PFSK-1 (cell line): ENCODE data around the gene RPS6KA4.

Source experiments
- POLR2AphosphoS5 ChIP-seq: IDR thresholded peaks from 2 replicates; pipeline ENCODE4 v1.6.1; 2012; ENCODE audit warnings: low read depth, mild to moderate bottlenecking, control low read depth, low read length, moderate library complexity
- TAF1 ChIP-seq: IDR thresholded peaks from 2 replicates; pipeline ENCODE4 v1.6.1; 2012; ENCODE audit warnings: low read length, control low read depth, borderline replicate concordance; ENCODE audit not compliant: insufficient read depth
- TF ChIP-seq, protein P1 (sequence below), 2 experiments: IDR thresholded peaks; 2 replicates each; pipeline versions ENCODE4 v1.6.1 to v1.8.0; 2011 to 2012; ENCODE audit warnings: low read depth in 2 of 2, low read length in 2 of 2, control low read depth in 1 of 2, inconsistent platforms in 1 of 2, mild to moderate bottlenecking in 1 of 2, moderate library complexity in 1 of 2; ENCODE audit not compliant: insufficient read depth in 1 of 2

DNA sequence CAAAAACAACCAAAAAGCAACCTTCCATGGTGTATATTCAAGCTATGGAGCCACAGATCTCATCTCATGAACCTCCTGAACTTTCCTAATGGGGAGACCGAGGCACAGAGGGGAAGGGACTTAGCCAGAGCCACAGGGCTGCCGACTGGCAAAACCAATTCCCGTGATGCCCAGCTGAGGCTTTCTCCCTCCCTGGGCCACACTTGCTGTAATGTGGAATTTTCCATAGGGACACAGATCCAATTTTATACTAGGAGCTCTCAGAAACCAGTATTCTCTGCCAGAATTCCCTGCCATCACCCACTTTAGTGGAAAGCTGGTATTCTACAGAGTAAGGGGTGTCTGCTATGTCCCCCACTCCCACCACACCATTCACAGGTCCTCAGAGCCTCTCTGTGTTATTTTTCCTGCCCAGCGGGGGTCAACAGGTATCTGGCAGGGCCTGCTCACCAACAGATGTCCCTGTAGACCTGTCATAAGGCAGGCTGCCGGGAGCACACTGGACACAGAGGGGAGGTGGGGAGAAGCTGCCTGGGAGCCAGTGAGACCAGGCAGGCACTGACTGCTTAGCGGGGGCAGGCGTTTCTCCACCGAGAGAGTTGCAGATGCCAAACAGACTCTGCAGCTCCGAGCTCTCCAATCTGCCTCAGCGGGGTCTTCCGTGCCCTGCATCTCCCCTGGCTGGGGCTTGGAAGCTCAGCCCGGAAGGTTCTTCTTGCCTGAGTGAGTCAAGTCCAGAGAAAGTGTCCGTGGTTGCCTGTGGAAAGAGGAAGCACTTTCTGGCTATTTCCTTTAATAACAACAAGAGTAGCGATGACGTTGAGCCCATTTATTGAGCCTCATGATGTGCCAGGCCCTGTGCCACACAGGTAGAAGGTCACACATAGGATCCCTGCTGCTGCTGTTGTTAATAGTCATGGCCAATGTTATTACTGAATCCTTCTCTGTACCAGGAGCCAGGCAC, 26.3 kb downstream of the RPS6KA4 start:
- TF ChIP-seq TAF1 (no peak), POLR2AphosphoS5 (no peak)
- TF ChIP-seq, protein P1, sequence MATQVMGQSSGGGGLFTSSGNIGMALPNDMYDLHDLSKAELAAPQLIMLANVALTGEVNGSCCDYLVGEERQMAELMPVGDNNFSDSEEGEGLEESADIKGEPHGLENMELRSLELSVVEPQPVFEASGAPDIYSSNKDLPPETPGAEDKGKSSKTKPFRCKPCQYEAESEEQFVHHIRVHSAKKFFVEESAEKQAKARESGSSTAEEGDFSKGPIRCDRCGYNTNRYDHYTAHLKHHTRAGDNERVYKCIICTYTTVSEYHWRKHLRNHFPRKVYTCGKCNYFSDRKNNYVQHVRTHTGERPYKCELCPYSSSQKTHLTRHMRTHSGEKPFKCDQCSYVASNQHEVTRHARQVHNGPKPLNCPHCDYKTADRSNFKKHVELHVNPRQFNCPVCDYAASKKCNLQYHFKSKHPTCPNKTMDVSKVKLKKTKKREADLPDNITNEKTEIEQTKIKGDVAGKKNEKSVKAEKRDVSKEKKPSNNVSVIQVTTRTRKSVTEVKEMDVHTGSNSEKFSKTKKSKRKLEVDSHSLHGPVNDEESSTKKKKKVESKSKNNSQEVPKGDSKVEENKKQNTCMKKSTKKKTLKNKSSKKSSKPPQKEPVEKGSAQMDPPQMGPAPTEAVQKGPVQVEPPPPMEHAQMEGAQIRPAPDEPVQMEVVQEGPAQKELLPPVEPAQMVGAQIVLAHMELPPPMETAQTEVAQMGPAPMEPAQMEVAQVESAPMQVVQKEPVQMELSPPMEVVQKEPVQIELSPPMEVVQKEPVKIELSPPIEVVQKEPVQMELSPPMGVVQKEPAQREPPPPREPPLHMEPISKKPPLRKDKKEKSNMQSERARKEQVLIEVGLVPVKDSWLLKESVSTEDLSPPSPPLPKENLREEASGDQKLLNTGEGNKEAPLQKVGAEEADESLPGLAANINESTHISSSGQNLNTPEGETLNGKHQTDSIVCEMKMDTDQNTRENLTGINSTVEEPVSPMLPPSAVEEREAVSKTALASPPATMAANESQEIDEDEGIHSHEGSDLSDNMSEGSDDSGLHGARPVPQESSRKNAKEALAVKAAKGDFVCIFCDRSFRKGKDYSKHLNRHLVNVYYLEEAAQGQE (IDR thresholded peaks at IDR 0.05; ENCODE audit: insufficient read depth in 1 of 2, low read depth in 2 of 2, low read length in 2 of 2): no peak
